HepG2 (cell line): Measurements from ENCODE around the gene TBC1D10B. TPM values are rescaled to one million over a fixed set of nuclear protein-coding genes. Genes with fewer than 3 reads are reported as not detected.

ENCODE experiments used
- FLYWCH1 ChIP-seq: sonication (generic); formaldehyde crosslinking; IDR thresholded peaks from 2 replicates; pipeline ENCODE4 v1.8.1; 2023; ENCODE audit warnings: mild to moderate bottlenecking, missing genetic modification reagents
- HES4 ChIP-seq: sonication (generic); formaldehyde crosslinking; IDR thresholded peaks from 2 replicates; pipeline ENCODE4 v1.9.0; 2021; ENCODE audit warnings: mild to moderate bottlenecking, missing genetic modification reagents, borderline replicate concordance
- HNF4G ChIP-seq, 2 experiments: sonication (generic) in 1 of 2; formaldehyde crosslinking in 1 of 2; IDR thresholded peaks; 2 replicates each; pipeline versions ENCODE4 v1.4.0 to v1.6.1; 2011 to 2020; ENCODE audit warnings: borderline replicate concordance in 2 of 2, low read depth in 2 of 2, mild to moderate bottlenecking in 2 of 2, low read length in 1 of 2, missing genetic modification reagents in 1 of 2, moderate library complexity in 1 of 2
- HOXA9 ChIP-seq: sonication (generic); formaldehyde crosslinking; IDR thresholded peaks from 2 replicates; pipeline ENCODE4 v1.8.1; 2022; ENCODE audit warnings: missing genetic modification reagents, mild to moderate bottlenecking, moderate library complexity, borderline replicate concordance
- KAT7 ChIP-seq: IDR thresholded peaks from 2 replicates; pipeline ENCODE4 v1.6.1; 2018; ENCODE audit warnings: borderline replicate concordance, missing compliant biosample characterization
- KLF15 ChIP-seq: sonication (generic); formaldehyde crosslinking; IDR thresholded peaks from 2 replicates; pipeline ENCODE4 v1.8.1; 2023; ENCODE audit warnings: borderline replicate concordance, mild to moderate bottlenecking, inconsistent platforms, missing genetic modification reagents, mixed read lengths
- MAZ ChIP-seq, 2 experiments: sonication (generic) in 1 of 2; formaldehyde crosslinking in 1 of 2; IDR thresholded peaks; 2 replicates each; pipeline versions ENCODE4 v1.5.0 to v1.6.1; 2012 to 2020; ENCODE audit warnings: low read depth in 2 of 2, mild to moderate bottlenecking in 2 of 2, borderline replicate concordance in 1 of 2, improper control_type of control experiment in 1 of 2, low read length in 1 of 2, missing genetic modification reagents in 1 of 2, moderate library complexity in 1 of 2
- NR2C2 ChIP-seq: sonication (generic); formaldehyde crosslinking; IDR thresholded peaks from 2 replicates; pipeline ENCODE4 v1.4.0; 2020; ENCODE audit warnings: missing genetic modification reagents, mild to moderate bottlenecking, moderate library complexity, borderline replicate concordance
- PPARG ChIP-seq: conservative IDR thresholded peaks from 2 replicates; pipeline ENCODE4 v1.6.1; 2016; ENCODE audit warnings: missing biosample characterization, missing genetic modification reagents
- SP5 ChIP-seq: IDR thresholded peaks from 2 replicates; pipeline ENCODE4 v1.6.1; 2016; ENCODE audit warnings: low read depth, borderline replicate concordance
- TMF1 ChIP-seq: sonication (generic); formaldehyde crosslinking; IDR thresholded peaks from 2 replicates; pipeline ENCODE4 v1.8.1; 2022; ENCODE audit warnings: low read depth, missing genetic modification reagents
- TSC22D2 ChIP-seq: sonication (generic); formaldehyde crosslinking; IDR thresholded peaks from 2 replicates; pipeline ENCODE4 v1.5.1; 2020; ENCODE audit warnings: missing genetic modification reagents, mild to moderate bottlenecking, borderline replicate concordance
- YY1 ChIP-seq: IDR thresholded peaks from 2 replicates; pipeline ENCODE4 v1.6.1; 2011; ENCODE audit warnings: low read length, low read depth, moderate library complexity, mild to moderate bottlenecking; ENCODE audit not compliant: insufficient read depth, insufficient replicate concordance
- ZBTB21 ChIP-seq: sonication (generic); formaldehyde crosslinking; IDR thresholded peaks from 2 replicates; pipeline ENCODE4 v1.4.0; 2020; ENCODE audit warnings: missing genetic modification reagents
- ZFAT ChIP-seq: sonication (generic); formaldehyde crosslinking; conservative IDR thresholded peaks from 2 replicates; pipeline ENCODE4 v1.8.1; 2023; ENCODE audit warnings: missing genetic modification reagents, inconsistent platforms
- ZNF136 ChIP-seq: sonication (generic); formaldehyde crosslinking; IDR thresholded peaks from 2 replicates; pipeline ENCODE4 v1.8.1; 2022; ENCODE audit warnings: low read depth, mild to moderate bottlenecking, moderate library complexity, missing genetic modification reagents
- ZNF761 ChIP-seq: sonication (generic); formaldehyde crosslinking; conservative IDR thresholded peaks from 2 replicates; pipeline ENCODE4 v1.4.0; 2020; ENCODE audit warnings: mild to moderate bottlenecking, missing genetic modification reagents
- polyA plus RNA-seq, 8 experiments: library from polyadenylated mRNA; depleted of rRNA in 3 of 8; stranded (reverse) in 7 of 8; unstranded in 1 of 8; fragments of >200 nt; fragmentation: Illumina TruSeq in 4 of 8; extraction: Trizol in 4 of 8; gene quantifications; 2 replicates each; pipeline versions ENCODE4 v1.2.1 to v1.2.3, GENCODE V29; 2011 to 2016; ENCODE audit warnings: low read depth in 4 of 8, missing spikeins in 1 of 8, mixed read lengths in 1 of 8; ENCODE audit not compliant: insufficient read depth in 1 of 8
- total RNA-seq, 5 experiments: library from RNA; depleted of rRNA; stranded (reverse); fragments of >200 nt; fragmentation: Illumina TruSeq; extraction: Trizol; gene quantifications; 2 replicates each; pipeline ENCODE4 v1.2.3, GENCODE V29; 2016; ENCODE audit warnings: low read depth in 1 of 5
- TF ChIP-seq, protein P1 (sequence below): sonication (generic); formaldehyde crosslinking; IDR thresholded peaks from 2 replicates; pipeline ENCODE4 v1.5.1; 2020; ENCODE audit warnings: mild to moderate bottlenecking, missing genetic modification reagents, moderate library complexity
- TF ChIP-seq, protein P2 (sequence below), 2 experiments: sonication (generic) in 1 of 2; formaldehyde crosslinking in 1 of 2; IDR thresholded peaks; 2 replicates each; pipeline versions ENCODE4 v1.6.1 to v1.9.0; 2014 to 2022; ENCODE audit warnings: antibody characterized with exemption in 1 of 2, borderline replicate concordance in 1 of 2, inconsistent platforms in 1 of 2, low read depth in 1 of 2, missing genetic modification reagents in 1 of 2
- TF ChIP-seq, protein P3 (sequence below): sonication (generic); formaldehyde crosslinking; IDR thresholded peaks from 2 replicates; pipeline ENCODE4 v1.4.0; 2020; ENCODE audit warnings: mild to moderate bottlenecking, missing genetic modification reagents

Gene TBC1D10B
- total and polyA plus RNA-seq, 2 of the 13 experiments (the other 11 are each of a cell fraction or from before 2014, with no cell fraction given): 15.7 to 24.8 TPM

DNA sequence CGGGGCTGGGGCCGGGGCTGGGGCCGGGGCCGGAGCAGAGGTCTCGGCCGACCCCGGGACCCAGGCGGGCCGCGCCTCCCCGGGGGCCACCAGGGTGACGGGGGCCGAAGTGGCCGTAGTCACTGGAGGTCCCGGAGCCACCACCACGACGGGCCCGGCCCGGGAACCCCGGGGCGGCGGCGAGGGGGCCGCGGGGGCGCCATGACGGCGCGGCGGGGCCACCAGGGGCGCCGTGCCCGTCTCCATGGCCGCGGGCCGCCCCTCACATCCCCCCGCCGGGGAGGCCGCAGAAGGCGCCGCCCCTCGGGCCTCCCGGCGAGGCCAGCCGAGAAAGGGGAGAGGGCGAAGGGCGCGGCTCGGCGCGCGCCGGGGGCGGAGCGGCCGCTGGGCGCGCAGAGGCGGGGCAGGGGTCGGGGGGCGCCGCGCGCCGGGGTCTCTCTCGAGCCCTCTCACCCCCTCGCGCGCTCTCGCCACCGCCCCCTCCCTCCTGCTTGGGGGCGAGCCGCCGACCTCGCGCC lies 297 bp downstream of the TBC1D10B start (continued):
- TF ChIP-seq ZBTB21 (CRISPR knock-in tag): no peak
- TF ChIP-seq ZNF136: no peak
- TF ChIP-seq TSC22D2 (CRISPR knock-in tag): no peak
- TF ChIP-seq YY1: peak; percentile 89
- TF ChIP-seq KLF15: no peak
- TF ChIP-seq HNF4G (IDR thresholded peaks at IDR 0.05; ENCODE audit: borderline replicate concordance, low read depth, low read length): peak; percentile 64; the same call in 1 of the 2 replicates
- TF ChIP-seq HNF4G (CRISPR knock-in tag; IDR thresholded peaks at IDR 0.05; ENCODE audit: borderline replicate concordance, low read depth): no peak
- peak; percentile 98 for TF ChIP-seq MAZ (IDR thresholded peaks at IDR 0.05; ENCODE audit: borderline replicate concordance, low read depth, low read length)
- 0 out of 2 replicates have a peak, but pooled peaks have one; percentile 37 for TF ChIP-seq MAZ (CRISPR knock-in tag; IDR thresholded peaks at IDR 0.05; ENCODE audit: low read depth)
- peak; percentile 72; the same call in 1 of the 2 replicates for TF ChIP-seq TMF1 (CRISPR knock-in tag)
- 0 out of 2 replicates have a peak, but pooled peaks have one; percentile 5 for TF ChIP-seq ZNF761
- TF ChIP-seq KAT7: no peak
- TF ChIP-seq, protein P1, sequence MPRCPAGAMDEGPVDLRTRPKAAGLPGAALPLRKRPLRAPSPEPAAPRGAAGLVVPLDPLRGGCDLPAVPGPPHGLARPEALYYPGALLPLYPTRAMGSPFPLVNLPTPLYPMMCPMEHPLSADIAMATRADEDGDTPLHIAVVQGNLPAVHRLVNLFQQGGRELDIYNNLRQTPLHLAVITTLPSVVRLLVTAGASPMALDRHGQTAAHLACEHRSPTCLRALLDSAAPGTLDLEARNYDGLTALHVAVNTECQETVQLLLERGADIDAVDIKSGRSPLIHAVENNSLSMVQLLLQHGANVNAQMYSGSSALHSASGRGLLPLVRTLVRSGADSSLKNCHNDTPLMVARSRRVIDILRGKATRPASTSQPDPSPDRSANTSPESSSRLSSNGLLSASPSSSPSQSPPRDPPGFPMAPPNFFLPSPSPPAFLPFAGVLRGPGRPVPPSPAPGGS (CRISPR knock-in tag): no peak
- TF ChIP-seq, protein P2, sequence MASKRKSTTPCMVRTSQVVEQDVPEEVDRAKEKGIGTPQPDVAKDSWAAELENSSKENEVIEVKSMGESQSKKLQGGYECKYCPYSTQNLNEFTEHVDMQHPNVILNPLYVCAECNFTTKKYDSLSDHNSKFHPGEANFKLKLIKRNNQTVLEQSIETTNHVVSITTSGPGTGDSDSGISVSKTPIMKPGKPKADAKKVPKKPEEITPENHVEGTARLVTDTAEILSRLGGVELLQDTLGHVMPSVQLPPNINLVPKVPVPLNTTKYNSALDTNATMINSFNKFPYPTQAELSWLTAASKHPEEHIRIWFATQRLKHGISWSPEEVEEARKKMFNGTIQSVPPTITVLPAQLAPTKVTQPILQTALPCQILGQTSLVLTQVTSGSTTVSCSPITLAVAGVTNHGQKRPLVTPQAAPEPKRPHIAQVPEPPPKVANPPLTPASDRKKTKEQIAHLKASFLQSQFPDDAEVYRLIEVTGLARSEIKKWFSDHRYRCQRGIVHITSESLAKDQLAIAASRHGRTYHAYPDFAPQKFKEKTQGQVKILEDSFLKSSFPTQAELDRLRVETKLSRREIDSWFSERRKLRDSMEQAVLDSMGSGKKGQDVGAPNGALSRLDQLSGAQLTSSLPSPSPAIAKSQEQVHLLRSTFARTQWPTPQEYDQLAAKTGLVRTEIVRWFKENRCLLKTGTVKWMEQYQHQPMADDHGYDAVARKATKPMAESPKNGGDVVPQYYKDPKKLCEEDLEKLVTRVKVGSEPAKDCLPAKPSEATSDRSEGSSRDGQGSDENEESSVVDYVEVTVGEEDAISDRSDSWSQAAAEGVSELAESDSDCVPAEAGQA (IDR thresholded peaks at IDR 0.05; ENCODE audit: low read depth): no peak; the same call in 1 of the 2 replicates
- TF ChIP-seq, protein P2 (CRISPR knock-in tag; IDR thresholded peaks at IDR 0.05; ENCODE audit: borderline replicate concordance): 0 out of 2 replicates have a peak, but pooled peaks have one; percentile 25
- TF ChIP-seq SP5 (CRISPR knock-in tag): peak; percentile 51; the same call in 1 of the 2 replicates
- TF ChIP-seq FLYWCH1 (CRISPR knock-in tag): no peak
- TF ChIP-seq HOXA9 (CRISPR knock-in tag): no peak
- TF ChIP-seq HES4 (CRISPR knock-in tag): peak; percentile 37; the same call in 1 of the 2 replicates
- peak; percentile 67 for TF ChIP-seq NR2C2
- no peak for TF ChIP-seq ZFAT (CRISPR knock-in tag)
- peak; percentile 79; the same call in 1 of the 2 replicates for TF ChIP-seq PPARG (CRISPR knock-in tag)
- TF ChIP-seq, protein P3, sequence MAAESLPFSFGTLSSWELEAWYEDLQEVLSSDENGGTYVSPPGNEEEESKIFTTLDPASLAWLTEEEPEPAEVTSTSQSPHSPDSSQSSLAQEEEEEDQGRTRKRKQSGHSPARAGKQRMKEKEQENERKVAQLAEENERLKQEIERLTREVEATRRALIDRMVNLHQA (CRISPR knock-in tag): no peak
